K562 (cell line): ENCODE results near the gene PID1. TPM values are rescaled to one million over a fixed set of nuclear protein-coding genes. Genes with fewer than 3 reads are reported as not detected.

Source experiments
- ATAC-seq: fragments of 200-7000 bp; cut with Tn5 transposase; 3 replicates; pipeline ENCODE4 v1.9.1; 2020; ENCODE audit warnings: moderate library complexity
- BruUV-seq: library from RNA; stranded (reverse); fragments of 400-500 nt; replicated peaks from 2 replicates; lab custom pipeline; 2021; lab: Mats Ljungman, UMichigan
- CTCF ChIA-PET: fragments of 300-600 bp; formaldehyde crosslinking; extraction: SDS; loops from one replicate; lab custom pipeline; 2021; ENCODE audit warnings: low intra/inter-chr PET ratio; lab: Yijun Ruan, JAX
- POLR2A ChIA-PET: fragments of 300-600, 350-650 bp; sonication (Branson Sonifier 250); formaldehyde crosslinking; extraction: SDS; loops from one replicate; lab custom pipeline; 2021; ENCODE audit warnings: antibody characterized with exemption, inconsistent platforms; lab: Yijun Ruan, JAX
- DNase-seq, 4 experiments: peaks; one replicate each; pipeline versions ENCODE4 v3.0.0 to v3.0.0-alpha.2; 2011 to 2018; ENCODE audit warnings: low spot score in 3 of 4, mixed read lengths in 3 of 4; ENCODE audit errors: extremely low read depth in 1 of 4
- FAIRE-seq: peaks from 2 replicates; lab custom pipeline; 2011; peaks lifted over from hg19 to GRCh38; lab: Jason Lieb, UNC
- H2AFZ ChIP-seq: 2 replicates; pipeline ENCODE4 v1.6.0; 2011; ENCODE audit warnings: low read depth, low read length, control low read depth, inconsistent platforms
- H3K27ac ChIP-seq: fragments of 200-600 bp; 3 replicates; pipeline ENCODE4 v1.8.0; 2011; ENCODE audit warnings: low read depth, mild to moderate bottlenecking, control low read depth, inconsistent platforms, low read length, moderate library complexity, mixed read lengths; ENCODE audit errors: extremely low read depth
- H3K27me3 ChIP-seq, 2 experiments: fragments of 300-600 bp in 1 of 2; 2 replicates in 1 of 2; 3 replicates in 1 of 2; pipeline versions ENCODE4 v1.6.0 to v1.8.0; 2011; ENCODE audit warnings: inconsistent platforms in 2 of 2, low read length in 2 of 2, mild to moderate bottlenecking in 1 of 2, mixed read lengths in 1 of 2, moderate library complexity in 1 of 2; ENCODE audit not compliant: control insufficient read depth in 2 of 2, insufficient read depth in 2 of 2
- H3K36me3 ChIP-seq: fragments of 300-600 bp; 3 replicates; pipeline ENCODE4 v1.8.0; 2011; ENCODE audit warnings: mild to moderate bottlenecking, low read length, inconsistent platforms; ENCODE audit not compliant: control insufficient read depth, insufficient read depth
- H3K4me1 ChIP-seq, 2 experiments: fragments of 200-600 bp in 1 of 2; replicated peaks in 1 of 2; 2 replicates in 1 of 2; 3 replicates in 1 of 2; pipeline versions ENCODE4 v1.5.1 to v1.8.0; 2011; ENCODE audit warnings: inconsistent platforms in 2 of 2, low read length in 2 of 2, mild to moderate bottlenecking in 1 of 2, mixed read lengths in 1 of 2, moderate library complexity in 1 of 2; ENCODE audit not compliant: control insufficient read depth in 2 of 2, insufficient read depth in 2 of 2
- H3K4me2 ChIP-seq: 2 replicates; pipeline ENCODE4 v1.6.1; 2011; ENCODE audit warnings: low read length, control low read depth, inconsistent platforms, mixed read lengths; ENCODE audit not compliant: insufficient read depth
- H3K4me3 ChIP-seq: fragments of 200-600 bp; sonication (generic), shearing (Covaris generic); 2 replicates; pipeline ENCODE4 v1.5.1; 2016; ENCODE audit warnings: control low read depth, inconsistent platforms
- H3K79me2 ChIP-seq: fragments of 200-600 bp; 3 replicates; pipeline ENCODE4 v1.8.0; 2011; ENCODE audit warnings: low read length, inconsistent platforms; ENCODE audit not compliant: control insufficient read depth, insufficient read depth
- H3K9ac ChIP-seq, 2 experiments: 2 replicates each; pipeline versions ENCODE4 v1.6.0 to v1.6.1; 2011; ENCODE audit warnings: low read depth in 2 of 2, low read length in 2 of 2, control low read depth in 1 of 2, inconsistent platforms in 1 of 2, mild to moderate bottlenecking in 1 of 2, mixed read lengths in 1 of 2; ENCODE audit not compliant: insufficient read depth in 1 of 2
- H3K9me1 ChIP-seq: one replicate; pipeline ENCODE4 v1.6.0; 2011; ENCODE audit warnings: inconsistent platforms, mild to moderate bottlenecking, low read length, moderate library complexity; ENCODE audit not compliant: control insufficient read depth, insufficient read depth
- H3K9me3 ChIP-seq: replicated peaks from 2 replicates; pipeline ENCODE4 v1.5.1; 2011; ENCODE audit warnings: low read depth, low read length, inconsistent platforms; ENCODE audit not compliant: control insufficient read depth, insufficient read depth
- H4K20me1 ChIP-seq: replicated peaks from 2 replicates; pipeline ENCODE4 v1.6.1; 2011; ENCODE audit warnings: low read length, inconsistent platforms, mixed read lengths; ENCODE audit not compliant: control insufficient read depth, insufficient read depth
- GABPB1 ChIP-seq: sonication (generic); formaldehyde crosslinking; IDR thresholded peaks from 2 replicates; pipeline ENCODE4 v1.8.0; 2022; ENCODE audit warnings: mild to moderate bottlenecking, missing genetic modification reagents
- RB1 ChIP-seq: fragments of 450-650 bp; IDR thresholded peaks from 2 replicates; pipeline ENCODE4 v1.6.1; 2017; ENCODE audit warnings: low read depth, mild to moderate bottlenecking
- TAF1 ChIP-seq: IDR thresholded peaks from 2 replicates; pipeline ENCODE4 v1.6.1; 2011; ENCODE audit warnings: mild to moderate bottlenecking, low read length, moderate library complexity; ENCODE audit not compliant: insufficient read depth, control insufficient read depth, severe bottlenecking; ENCODE audit errors: extremely low read depth
- WGBS: fragments of 100-300 bp; shearing (Covaris generic); methylation state at CpG from one replicate; pipeline ENCODE4 v1.1.6; 2016; ENCODE audit warnings: low coverage, mixed read lengths; ENCODE audit not compliant: insufficient coverage; ENCODE audit errors: missing lambda C conversion rate; 5-methylcytosine and 5-hydroxymethylcytosine counted together
- in situ Hi-C: fragments of 300-500 bp; cut with MboI; formaldehyde crosslinking; loops from 4 replicates; pipeline ENCODE4 v1.15.0; 2018; ENCODE audit warnings: inconsistent platforms, mixed read lengths
- intact Hi-C: fragments of 100-400 bp; cut with micrococcal nuclease; formaldehyde crosslinking; loops from 2 replicates; pipeline ENCODE4 v1.14.2; 2022
- polyA plus RNA-seq, 8 experiments: library from polyadenylated mRNA; depleted of rRNA in 4 of 8; stranded (reverse) in 5 of 8; unstranded in 3 of 8; fragments of >200 nt; fragmentation: Nextera tagmentation in 2 of 8; fragmentation: Illumina TruSeq in 1 of 8; extraction: Ambion mirVana in 2 of 8; extraction: Trizol in 1 of 8; gene quantifications; 2 replicates each; pipeline versions ENCODE4 v1.2.1 to v1.2.3, GENCODE V29; 2011 to 2014; ENCODE audit warnings: inconsistent platforms in 1 of 8, missing spikeins in 1 of 8
- total RNA-seq, 7 experiments: library from RNA; depleted of rRNA in 6 of 7; stranded (reverse); fragments of >200 nt in 6 of 7; fragmentation: Illumina TruSeq in 2 of 7; extraction: Trizol in 2 of 7; gene quantifications; 2 replicates each; pipeline versions ENCODE4 v1.2.1 to v1.2.3, GENCODE V29; 2011 to 2021; ENCODE audit warnings: low replicate concordance in 1 of 7
- TF ChIP-seq, protein P1 (sequence below): sonication (generic); formaldehyde crosslinking; IDR thresholded peaks from 2 replicates; pipeline ENCODE4 v1.8.0; 2023; ENCODE audit warnings: mild to moderate bottlenecking, missing genetic modification reagents

PID1 gene
- total and polyA plus RNA-seq, 9 of the 15 experiments (the other 6 are each of a cell fraction or from before 2014, with no cell fraction given) = not detected

DNA sequence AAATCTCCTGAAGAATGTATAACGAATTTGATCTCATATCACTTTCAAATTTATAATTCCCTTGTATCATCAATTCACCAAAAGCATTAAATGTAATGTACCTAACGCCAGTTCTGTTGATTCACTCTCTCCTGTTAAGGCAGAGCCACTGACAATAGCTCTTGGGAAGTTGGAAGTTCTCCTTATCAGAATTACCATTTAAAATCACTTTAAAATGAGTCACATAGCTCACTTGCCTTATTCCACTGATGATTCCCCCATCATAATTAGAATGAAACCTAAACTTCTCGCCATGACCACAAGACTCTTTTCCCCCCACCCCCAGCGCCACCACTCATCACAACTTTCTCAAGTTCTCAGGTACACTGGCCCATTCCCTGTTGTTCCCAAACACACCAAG, 117.1 kb downstream of the PID1 start (continued):
- TF ChIP-seq TAF1 = no peak
- no peak for TF ChIP-seq RB1
- TF ChIP-seq, protein P1, sequence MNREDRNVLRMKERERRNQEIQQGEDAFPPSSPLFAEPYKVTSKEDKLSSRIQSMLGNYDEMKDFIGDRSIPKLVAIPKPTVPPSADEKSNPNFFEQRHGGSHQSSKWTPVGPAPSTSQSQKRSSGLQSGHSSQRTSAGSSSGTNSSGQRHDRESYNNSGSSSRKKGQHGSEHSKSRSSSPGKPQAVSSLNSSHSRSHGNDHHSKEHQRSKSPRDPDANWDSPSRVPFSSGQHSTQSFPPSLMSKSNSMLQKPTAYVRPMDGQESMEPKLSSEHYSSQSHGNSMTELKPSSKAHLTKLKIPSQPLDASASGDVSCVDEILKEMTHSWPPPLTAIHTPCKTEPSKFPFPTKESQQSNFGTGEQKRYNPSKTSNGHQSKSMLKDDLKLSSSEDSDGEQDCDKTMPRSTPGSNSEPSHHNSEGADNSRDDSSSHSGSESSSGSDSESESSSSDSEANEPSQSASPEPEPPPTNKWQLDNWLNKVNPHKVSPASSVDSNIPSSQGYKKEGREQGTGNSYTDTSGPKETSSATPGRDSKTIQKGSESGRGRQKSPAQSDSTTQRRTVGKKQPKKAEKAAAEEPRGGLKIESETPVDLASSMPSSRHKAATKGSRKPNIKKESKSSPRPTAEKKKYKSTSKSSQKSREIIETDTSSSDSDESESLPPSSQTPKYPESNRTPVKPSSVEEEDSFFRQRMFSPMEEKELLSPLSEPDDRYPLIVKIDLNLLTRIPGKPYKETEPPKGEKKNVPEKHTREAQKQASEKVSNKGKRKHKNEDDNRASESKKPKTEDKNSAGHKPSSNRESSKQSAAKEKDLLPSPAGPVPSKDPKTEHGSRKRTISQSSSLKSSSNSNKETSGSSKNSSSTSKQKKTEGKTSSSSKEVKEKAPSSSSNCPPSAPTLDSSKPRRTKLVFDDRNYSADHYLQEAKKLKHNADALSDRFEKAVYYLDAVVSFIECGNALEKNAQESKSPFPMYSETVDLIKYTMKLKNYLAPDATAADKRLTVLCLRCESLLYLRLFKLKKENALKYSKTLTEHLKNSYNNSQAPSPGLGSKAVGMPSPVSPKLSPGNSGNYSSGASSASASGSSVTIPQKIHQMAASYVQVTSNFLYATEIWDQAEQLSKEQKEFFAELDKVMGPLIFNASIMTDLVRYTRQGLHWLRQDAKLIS = no peak
- TF ChIP-seq, all 486 proteins: peak for 0

DNA sequence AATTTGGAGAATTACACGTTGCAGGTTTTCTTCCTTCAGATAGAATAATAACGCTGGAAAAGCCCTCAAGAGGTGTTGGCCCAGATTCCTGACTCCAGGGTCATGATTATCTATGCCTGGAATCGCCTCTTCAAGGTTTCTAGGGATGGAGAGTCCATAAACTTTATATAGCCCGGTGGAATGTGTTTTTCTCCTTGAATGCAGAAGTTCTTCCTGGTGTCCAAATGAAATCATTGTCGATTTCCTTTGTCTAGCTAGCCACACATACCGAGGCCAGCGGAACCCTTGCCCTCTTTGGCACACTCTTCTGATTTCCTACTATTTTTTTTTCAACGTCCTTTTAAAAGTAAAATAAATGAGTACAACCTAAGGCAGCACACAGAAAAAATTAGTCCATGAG, 117.8 kb downstream of the PID1 start:
- DNase-seq (no peak), FAIRE-seq (no peak), ATAC-seq (no peak)
- H3K79me2 ChIP-seq = no peaks in the 10 kb centered on the region
- POLR2A ChIA-PET = no interaction called here
- H4K20me1 ChIP-seq = no peaks in the 10 kb centered on the region
- H3K4me3 ChIP-seq = no peak overlapping the region
- in situ Hi-C loops (no loop called here), intact Hi-C loops (no loop called here)
- CTCF ChIA-PET = no interaction called here
- no peak overlapping the region for H2AFZ ChIP-seq
- H3K9me3 ChIP-seq = no peaks in the 10 kb centered on the region
- no peaks in the 10 kb centered on the region for H3K27me3 ChIP-seq
- no peak overlapping the region for H3K9ac ChIP-seq
- no peak overlapping the region for H3K27ac ChIP-seq
- 1% methylated on average over 8 of the region's 8 CpGs for WGBS
- no peak overlapping the region for H3K4me2 ChIP-seq
- H3K36me3 ChIP-seq = no peaks in the 10 kb centered on the region
- TF ChIP-seq GABPB1 (CRISPR knock-in tag) = no peak
- TF ChIP-seq, all 486 proteins: peak for 0
- Histone ChIP-seq H3K9me1 (no peaks in the 10 kb centered on the region), H3K4me1 (no peaks in the 10 kb centered on the region)
- BruUV-seq = no TSS peak
